ENCODE data around the gene IL17RC.
"Not testable (repeated sequence)": the region's sequence is repeated elsewhere in the genome, so short reads cannot be mapped to it uniquely, and the experiment has no call there.

The IL17RC gene

DNA sequence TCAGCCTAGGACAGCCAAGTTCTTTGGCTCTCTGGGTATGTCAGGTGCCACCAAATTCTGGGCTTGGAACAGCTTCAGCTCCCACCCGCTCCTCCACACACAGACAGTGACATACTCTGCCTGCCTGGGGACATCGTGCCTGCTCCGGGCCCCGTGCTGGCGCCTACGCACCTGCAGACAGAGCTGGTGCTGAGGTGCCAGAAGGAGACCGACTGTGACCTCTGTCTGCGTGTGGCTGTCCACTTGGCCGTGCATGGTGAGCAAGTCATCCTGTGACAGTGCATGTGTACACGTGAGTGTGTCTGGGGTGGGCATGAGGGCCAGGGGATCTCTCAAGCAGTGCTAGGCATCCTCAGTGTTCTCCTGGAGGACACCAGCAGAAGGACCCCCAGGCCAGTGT is 922 bp downstream of the IL17RC start:
- DNase-seq: no peak

DNA sequence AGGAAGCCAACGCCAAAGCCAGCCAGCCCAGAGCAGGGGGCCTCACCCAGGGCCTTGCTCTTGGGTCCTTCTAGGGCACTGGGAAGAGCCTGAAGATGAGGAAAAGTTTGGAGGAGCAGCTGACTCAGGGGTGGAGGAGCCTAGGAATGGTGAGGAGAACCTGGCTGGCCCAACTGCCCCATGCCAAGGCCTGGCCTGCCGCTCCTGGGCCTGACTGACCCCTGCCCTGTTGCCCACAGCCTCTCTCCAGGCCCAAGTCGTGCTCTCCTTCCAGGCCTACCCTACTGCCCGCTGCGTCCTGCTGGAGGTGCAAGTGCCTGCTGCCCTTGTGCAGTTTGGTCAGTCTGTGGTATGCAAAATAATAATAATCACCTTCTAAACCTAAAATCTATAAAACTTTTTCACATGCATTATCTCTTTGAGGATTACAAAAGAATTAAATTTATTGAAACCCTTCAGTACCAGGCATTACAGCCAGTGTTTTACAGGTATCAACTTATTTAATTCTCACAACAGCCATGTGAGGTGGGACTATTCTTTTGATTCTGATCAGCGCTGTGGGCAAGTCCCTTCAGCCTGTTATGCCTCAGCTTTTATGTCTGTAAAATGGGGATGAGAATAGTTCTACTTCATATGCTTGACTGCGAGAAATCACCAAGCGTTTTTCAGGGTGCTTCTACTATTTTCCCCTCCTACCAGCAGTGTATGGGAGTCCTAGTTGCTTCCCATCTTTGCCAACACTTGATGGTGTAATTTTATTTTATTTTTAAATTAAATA is 1.6 kb downstream of the IL17RC start:
- DNase-seq: no peak

DNA sequence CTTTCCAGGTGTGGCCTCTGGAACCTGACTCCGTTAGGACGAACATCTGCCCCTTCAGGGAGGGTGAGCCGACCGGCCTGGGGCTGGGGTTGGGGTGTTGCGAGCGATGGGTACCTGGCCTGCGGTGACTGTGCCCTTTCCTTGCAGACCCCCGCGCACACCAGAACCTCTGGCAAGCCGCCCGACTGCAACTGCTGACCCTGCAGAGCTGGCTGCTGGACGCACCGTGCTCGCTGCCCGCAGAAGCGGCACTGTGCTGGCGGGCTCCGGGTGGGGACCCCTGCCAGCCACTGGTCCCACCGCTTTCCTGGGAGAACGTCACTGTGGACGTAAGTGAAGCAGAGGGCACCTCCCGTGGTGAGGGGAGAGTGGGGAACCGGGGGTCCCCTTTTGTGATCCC is 11.3 kb downstream of the IL17RC start:
- DNase-seq: no peak

DNA sequence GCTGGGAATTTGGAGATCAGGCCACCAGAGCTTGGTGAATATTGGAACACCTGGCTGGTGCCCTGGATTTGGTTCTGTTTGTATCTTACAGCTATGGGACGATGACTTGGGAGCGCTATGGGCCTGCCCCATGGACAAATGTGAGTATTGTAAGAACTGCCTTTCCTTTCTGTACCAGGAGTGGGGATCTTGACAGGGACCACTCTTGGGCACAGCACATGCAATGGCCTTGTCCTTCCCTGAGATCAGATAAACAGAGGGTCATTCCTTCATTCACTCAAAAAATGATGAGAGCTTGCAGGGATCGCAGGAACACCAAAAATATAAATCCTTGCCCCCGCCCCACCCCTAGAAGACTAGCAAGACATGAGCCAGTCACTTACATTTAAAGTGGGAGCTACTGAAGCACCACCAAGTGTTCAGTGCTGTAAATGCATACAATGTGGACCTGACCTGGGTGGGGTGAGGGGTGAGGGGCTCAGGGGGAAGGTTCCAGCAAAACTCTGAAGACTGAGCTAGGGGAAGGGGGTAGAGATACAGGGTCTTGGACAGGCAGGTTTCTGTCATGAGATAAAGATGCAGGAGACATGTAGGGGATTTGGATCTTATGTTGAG is 14.0 kb downstream of the IL17RC start:
- no peak for DNase-seq

DNA sequence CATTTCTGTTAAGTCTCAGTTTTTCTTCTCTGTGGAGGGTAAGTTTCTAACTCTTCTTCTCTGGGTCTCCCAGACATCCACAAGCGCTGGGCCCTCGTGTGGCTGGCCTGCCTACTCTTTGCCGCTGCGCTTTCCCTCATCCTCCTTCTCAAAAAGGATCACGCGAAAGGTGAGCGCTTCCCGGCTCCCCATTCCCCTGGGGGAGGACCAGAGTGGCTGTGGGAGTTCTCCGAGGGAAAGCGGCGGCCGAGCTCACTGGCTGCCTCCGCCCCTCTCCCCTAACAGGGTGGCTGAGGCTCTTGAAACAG is 15.6 kb downstream of the IL17RC start:
- no peak for DNase-seq

DNA sequence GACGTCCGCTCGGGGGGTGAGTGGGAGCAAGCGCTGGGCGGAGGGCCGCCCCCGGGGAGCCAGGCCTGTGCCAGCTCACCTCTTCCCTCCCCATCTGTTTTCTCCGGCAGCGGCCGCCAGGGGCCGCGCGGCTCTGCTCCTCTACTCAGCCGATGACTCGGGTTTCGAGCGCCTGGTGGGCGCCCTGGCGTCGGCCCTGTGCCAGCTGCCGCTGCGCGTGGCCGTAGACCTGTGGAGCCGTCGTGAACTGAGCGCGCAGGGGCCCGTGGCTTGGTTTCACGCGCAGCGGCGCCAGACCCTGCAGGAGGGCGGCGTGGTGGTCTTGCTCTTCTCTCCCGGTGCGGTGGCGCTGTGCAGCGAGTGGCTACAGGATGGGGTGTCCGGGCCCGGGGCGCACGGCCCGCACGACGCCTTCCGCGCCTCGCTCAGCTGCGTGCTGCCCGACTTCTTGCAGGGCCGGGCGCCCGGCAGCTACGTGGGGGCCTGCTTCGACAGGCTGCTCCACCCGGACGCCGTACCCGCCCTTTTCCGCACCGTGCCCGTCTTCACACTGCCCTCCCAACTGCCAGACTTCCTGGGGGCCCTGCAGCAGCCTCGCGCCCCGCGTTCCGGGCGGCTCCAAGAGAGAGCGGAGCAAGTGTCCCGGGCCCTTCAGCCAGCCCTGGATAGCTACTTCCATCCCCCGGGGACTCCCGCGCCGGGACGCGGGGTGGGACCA is 16.1 kb downstream of the IL17RC start:
- DNase-seq: peak; percentile 69 to 87 (median 83)

DNA sequence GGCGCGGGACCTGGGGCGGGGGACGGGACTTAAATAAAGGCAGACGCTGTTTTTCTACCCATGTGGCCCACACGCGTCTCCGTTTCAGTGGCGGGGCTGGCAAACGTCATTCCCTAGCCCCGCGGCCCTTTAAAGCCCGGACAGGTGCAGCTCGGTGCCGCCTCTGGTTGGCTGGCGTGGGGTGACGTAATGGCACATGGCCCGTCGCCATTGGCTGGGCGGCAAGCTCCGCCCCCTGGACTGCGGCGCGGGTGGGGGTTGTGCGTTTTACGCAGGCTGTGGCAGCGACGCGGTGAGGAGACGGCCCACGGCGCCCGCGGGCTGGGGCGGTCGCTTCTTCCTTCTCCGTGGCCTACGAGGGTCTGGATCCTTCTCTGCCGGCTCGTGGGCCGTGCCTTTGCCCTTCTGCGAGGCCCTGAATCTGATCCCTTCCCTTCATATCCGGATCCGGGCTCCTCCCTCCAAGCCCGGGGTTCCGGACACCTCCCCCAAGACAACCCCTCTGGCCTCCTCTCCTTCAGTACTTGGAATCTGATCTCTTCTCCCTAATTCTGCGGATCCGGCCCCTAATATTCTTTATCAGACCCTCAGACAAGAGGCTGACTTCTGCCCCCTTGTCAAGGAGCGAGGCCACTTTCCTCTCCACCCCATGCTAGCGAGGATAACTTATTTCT is 16.8 kb downstream of the IL17RC start, which contains the start of gene CRELD1:
TSS of gene CRELD1 (plus strand) at position 274 of the 674 bp plus-strand sequence. CDS start 605 bp downstream, outside the sequence.
- peak; percentile 92 to 97 (median 96) for DNase-seq

DNA sequence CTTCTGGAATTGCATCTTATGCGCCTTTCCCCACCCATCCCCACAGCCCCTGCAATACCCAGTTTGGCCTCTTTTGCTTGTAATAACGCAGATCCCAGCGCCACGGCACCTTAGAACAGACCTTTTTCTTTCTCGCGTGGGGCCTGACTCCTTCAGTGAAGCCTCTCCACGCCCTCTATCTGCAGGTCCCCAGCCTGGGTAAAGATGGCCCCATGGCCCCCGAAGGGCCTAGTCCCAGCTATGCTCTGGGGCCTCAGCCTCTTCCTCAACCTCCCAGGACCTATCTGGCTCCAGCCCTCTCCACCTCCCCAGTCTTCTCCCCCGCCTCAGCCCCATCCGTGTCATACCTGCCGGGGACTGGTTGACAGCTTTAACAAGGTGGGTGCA is 17.3 kb downstream of the IL17RC start:
- DNase-seq: peak in 1 of 5 donors; percentile 16

DNA sequence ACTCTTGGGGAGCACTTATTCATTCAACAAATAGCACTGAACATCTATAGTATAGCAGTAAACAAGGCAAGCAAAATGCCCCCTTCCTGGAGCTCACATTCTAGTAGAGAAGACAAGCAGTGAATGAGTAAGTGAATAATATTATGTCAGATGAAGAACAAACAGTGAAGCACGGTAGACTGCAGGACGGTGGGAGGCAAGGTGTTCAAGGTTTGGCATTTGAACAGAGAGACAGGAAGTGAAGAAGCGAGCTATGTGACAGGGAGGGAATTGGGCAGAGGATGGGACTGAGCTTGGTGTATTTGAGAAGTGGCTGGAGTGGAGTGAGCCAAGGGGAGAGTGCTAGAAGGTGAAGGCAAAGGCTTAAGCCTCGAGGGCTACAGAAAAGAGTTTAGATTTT is 18.1 kb downstream of the IL17RC start:
- DNase-seq: no peak

DNA sequence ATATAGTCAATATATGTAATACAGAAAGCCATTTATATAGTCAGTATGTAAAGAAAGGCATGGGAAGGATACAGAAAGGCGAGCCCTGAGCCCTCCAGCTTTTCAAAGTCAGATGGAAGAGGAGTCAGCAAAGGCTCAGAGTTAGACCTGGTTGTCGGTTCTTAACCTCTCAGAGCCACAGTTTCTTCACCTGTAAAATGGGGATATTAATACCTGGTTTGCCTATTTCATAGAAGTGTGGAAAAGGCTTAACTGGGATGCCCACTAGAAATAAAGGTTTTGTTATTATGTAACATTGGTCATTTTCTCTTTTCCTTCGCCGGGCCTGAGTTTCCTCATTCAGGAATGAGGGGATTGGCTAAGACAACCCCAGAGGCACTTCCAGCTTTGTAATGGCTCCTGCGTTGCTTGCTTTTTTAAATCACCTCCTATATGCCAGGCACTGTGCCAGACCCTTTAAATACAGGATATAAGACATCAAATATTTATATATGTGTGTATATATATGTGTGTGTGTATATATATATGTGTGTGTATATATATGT is 19.1 kb downstream of the IL17RC start:
- DNase-seq: no peak

DNA sequence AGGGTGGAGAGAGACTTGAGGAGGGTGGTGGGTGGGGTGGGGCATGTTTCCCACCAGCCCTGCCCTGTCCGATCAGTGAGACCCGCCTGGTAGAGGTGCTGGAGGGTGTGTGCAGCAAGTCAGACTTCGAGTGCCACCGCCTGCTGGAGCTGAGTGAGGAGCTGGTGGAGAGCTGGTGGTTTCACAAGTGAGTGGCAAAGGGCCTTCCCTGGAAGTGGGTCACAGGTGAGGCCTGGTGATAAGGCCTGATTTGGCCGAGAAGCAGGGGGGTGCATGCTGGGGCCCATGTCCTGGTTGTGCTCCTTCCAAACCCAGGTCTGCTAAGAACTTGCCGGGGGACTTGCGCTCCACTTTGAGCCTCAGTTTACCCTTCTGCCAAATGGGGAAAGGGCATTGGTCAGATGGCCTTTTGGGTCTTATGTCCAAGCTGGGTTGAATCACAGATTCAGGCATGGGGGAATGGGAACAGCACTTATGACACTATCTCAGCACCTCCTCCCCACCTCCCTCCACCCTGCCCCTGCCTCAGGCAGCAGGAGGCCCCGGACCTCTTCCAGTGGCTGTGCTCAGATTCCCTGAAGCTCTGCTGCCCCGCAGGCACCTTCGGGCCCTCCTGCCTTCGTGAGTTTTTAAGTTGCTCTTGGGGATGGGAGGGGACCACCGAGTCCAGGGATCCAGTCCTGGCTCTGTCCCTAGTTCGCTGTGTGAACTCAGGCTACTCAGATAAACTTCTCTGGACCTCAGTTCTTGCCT is 20.8 kb downstream of the IL17RC start:
- no peak for DNase-seq

DNA sequence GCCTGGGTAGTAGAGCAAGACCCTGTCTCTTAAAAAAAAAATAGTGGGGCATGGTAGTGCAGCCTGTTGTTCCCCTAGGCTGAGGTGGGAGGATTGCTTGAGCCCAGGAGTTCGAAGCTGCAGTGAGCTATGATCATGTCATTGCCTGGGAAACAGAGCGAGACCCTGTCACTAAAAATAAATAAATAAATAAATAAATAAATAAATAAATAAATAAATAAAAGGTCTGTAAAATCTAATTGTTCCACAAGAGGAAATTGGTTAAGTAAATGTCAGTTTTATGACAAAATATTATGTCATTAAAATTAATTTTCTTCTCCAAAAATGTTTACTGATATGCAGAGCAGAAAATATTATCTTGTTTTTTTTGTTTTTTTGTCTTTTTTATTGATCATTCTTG is 22.1 kb downstream of the IL17RC start:
- DNase-seq: no peak

DNA sequence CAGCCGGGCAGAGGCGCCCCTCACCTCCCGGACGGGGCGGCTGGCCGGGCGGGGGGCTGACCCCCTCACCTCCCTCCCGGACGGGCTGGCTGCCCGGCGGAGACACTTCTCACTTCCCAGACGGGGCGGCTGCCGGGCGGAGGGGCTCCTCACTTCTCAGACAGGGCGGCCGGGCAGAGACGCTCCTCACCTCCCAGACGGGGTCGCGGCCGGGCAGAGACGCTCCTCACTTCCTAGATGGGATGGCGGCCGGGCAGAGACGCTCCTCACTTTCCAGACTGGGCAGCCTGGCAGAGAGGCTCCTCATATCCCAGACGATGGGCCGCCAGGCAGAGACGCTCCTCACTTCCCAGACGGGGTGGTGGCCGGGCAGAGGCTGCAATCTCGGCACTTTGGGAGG is 23.0 kb downstream of the IL17RC start:
- DNase-seq: not testable (repeated sequence)

DNA sequence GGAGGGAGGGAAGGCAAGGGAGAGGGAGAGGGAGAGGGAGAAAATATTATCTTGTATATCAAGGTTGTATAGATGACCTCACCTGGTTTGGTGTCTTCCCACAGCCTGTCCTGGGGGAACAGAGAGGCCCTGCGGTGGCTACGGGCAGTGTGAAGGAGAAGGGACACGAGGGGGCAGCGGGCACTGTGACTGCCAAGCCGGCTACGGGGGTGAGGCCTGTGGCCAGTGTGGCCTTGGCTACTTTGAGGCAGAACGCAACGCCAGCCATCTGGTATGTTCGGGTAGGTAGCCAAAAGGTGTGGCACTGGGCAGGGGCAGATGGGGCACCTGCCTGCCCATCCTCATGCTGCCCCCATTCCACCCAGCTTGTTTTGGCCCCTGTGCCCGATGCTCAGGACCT is 23.8 kb downstream of the IL17RC start:
- no peak for DNase-seq

DNA sequence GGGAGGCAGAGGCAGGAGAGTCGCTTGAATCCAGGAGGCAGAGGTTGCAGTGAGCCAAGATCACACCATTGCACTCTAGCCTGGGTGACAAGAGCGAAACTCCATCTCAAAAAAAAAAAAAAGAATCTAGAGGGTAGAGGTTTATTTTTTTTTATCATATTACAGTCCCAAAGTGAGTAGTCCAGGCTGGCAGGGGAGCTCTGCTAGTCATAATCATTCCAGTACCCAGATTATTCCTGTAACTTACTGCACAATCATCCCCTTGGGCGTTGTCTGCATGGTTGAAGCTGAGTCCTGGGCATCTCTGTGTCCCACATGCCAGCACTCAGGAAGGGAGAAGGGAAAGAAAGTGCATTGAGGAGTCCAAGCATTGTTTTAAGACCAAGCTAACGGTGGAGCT is 25.3 kb downstream of the IL17RC start:
- no peak for DNase-seq

DNA sequence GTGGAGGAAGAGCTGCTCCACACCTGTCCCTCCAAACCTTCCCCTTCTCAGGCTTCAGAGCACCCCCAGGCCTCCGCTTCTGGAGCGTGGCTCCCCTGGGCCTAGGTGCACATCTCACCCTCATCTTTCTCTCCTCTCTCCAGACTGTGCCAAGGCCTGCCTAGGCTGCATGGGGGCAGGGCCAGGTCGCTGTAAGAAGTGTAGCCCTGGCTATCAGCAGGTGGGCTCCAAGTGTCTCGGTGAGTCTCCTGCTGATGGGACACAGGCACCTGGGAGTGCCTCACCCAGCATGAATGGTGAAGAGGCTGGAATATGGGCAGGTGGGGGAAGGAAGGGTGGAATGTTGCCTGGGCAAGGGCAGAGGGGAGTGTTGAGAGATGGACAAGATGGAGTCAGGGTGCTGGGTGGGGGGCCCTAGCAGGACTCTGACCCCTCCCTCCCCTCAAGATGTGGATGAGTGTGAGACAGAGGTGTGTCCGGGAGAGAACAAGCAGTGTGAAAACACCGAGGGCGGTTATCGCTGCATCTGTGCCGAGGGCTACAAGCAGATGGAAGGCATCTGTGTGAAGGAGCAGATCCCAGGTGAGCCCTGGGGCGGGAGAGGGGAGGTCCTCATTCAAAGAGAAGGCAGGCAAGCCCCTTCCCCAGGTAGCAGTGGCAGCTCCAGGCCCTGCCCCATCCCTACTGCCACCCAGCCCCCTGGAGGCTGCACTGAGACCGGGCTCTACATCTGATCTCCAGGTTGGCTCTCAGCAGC is 26.2 kb downstream of the IL17RC start:
- DNase-seq: no peak

DNA sequence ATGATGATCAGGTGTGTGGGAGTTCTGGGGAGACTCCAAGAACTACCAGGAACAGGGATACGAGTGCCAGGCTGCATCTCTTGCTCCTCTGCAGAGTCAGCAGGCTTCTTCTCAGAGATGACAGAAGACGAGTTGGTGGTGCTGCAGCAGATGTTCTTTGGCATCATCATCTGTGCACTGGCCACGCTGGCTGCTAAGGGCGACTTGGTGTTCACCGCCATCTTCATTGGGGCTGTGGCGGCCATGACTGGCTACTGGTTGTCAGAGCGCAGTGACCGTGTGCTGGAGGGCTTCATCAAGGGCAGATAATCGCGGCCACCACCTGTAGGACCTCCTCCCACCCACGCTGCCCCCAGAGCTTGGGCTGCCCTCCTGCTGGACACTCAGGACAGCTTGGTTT is 27.4 kb downstream of the IL17RC start:
- DNase-seq: no peak

DNA sequence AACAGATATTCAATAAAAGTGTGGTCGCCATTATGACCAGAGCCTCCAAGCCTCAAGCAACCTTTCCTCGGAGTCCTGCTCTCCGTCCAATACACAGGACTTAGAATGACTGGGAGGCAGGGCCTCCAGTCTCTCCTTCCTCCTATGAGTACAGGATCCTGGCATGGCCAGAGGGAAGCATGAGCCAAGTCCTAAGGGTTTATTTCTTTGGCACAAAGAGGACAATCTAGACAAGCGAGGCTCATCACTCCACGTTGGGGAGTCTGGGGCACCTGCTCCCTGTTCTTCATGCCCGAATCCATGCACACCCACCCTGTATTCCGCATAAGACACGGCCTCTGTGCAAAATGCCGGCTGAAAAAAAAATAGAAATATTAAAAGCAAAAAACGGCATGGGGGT is 28.5 kb downstream of the IL17RC start:
- no peak for DNase-seq

DNA sequence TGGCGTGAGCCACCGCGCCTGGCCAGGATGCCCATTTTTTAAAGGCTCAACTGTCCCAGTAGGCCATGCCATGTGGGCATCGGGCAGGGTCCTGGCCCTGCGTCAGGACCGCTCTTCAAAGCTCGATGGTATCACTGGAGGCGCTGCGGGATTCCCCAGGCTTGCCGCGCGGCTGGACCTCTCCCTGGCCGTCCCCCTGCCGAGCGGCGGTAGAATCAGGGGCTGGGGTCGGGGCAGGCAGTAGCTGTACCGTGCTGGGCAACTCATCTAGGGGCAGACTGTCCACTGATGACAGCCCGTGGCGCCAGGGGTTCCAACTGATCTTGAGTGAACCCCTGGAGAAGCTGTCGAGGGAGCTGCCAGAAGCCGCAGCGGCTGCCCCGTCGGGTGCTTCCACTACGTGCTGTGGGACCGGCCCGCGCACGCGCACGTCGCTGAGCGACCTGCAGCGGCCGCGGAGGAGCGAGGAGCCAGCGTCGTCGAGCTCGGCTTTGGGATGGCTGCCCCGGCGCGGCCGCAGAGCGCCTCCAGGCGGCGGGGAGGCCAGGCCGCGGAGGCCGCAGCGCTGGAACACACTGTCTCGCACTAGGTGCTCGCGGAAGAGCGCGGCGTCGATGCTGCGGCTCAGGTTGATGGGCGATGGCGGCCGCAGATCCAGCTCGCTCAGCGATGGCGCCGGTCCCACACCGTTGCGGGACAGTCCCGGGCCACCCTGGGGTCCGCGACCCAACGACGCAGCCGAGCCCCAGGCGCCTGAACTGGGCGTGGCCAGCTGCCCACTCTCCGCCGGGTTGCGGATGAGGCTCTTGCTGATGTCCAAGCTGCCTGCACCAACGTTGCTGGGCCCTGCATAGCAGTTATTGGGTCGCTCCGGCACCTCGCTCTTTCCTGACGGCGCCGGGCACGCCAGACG is 29.5 kb downstream of the IL17RC start:
- DNase-seq: peak; percentile 67 to 86 (median 74)
